ENCODE measurements around the gene SYTL2. TPM values are rescaled to one million over a fixed set of nuclear protein-coding genes. Genes with fewer than 3 reads are reported as not detected.

The SYTL2 gene
- polyA plus RNA-seq, 1 of the 3 experiments (the other 2 are of a cell fraction), result 36.0 TPM

- Histone ChIP-seq H3K4me3 (ENCODE audit: low read depth in 2 of 2, low read length in 1 of 2) (no peak overlapping the region), H3K36me3 (replicated peaks in 1 of 2; ENCODE audit: control insufficient read depth in 1 of 2, insufficient read depth in 2 of 2, low read length in 1 of 2) (no peaks in the 10 kb centered on the region), H4K20me1 (ENCODE audit: insufficient read depth) (peaks cover 4% of the 10 kb centered on the region; the same call in 1 of the 2 replicates), H2AFZ (ENCODE audit: low read depth) (no peak overlapping the region), H3K79me2 (ENCODE audit: insufficient read depth) (no peaks in the 10 kb centered on the region), H3K9me3 (no peaks in the 10 kb centered on the region), H3K4me1 (ENCODE audit: control insufficient read depth in 1 of 2, insufficient read depth in 2 of 2, low read depth in 1 of 2, low read length in 1 of 2) (peaks cover 14 to 35% of the 10 kb centered on the region in 2 experiments), H3K27ac (ENCODE audit: low read depth in 2 of 2, low read length in 1 of 2) (peak overlapping the region; percentile 12 to 40; a peak in 2 of 4 replicates), H3K9ac (no peak overlapping the region), H3K4me2 (peak overlapping the region; percentile 17; the same call in 1 of the 2 replicates), H3K27me3 (ENCODE audit: insufficient read depth) (no peaks in the 10 kb centered on the region), H3F3A (replicated peaks; ENCODE audit: insufficient read depth) (peaks cover 19% of the 10 kb centered on the region), H3K9me2 (no peaks in the 10 kb centered on the region)
- POLR2A ChIA-PET, result no interaction called here
- no peak for TF ChIP-seq FOXM1 (IDR thresholded peaks at IDR 0.05; ENCODE audit: low read depth)
- no peak for TF ChIP-seq MAX (IDR thresholded peaks at IDR 0.05; ENCODE audit: low read depth)
- TF ChIP-seq MEF2A (IDR thresholded peaks at IDR 0.05; ENCODE audit: borderline replicate concordance, low read depth), result no peak
- no peak for TF ChIP-seq REST (IDR thresholded peaks at IDR 0.05; ENCODE audit: low read depth, low read length)
- TF ChIP-seq JUND (IDR thresholded peaks at IDR 0.05), result peak; percentile 28; the same call in 1 of the 2 replicates
- TF ChIP-seq IRF3 (IDR thresholded peaks at IDR 0.05; ENCODE audit: low read depth, low read length), result no peak
- TF ChIP-seq GATA2 (CRISPR knock-in tag; IDR thresholded peaks at IDR 0.05), result no peak
- TF ChIP-seq NFIC (IDR thresholded peaks at IDR 0.05; ENCODE audit: borderline replicate concordance), result peak; percentile 33; the same call in 1 of the 2 replicates
- TF ChIP-seq EZH2phosphoT487 (IDR thresholded peaks at IDR 0.05; ENCODE audit: borderline replicate concordance, low read depth), result no peak
- peak; percentile 48; the same call in 1 of the 2 replicates for TF ChIP-seq TCF12 (IDR thresholded peaks at IDR 0.05)
- TF ChIP-seq FOSL2 (IDR thresholded peaks at IDR 0.05; ENCODE audit: borderline replicate concordance, low read depth), result no peak
- TF ChIP-seq USF2 (IDR thresholded peaks at IDR 0.05; ENCODE audit: borderline replicate concordance, low read depth, low read length), result no peak
- no peak for TF ChIP-seq RCOR1 (IDR thresholded peaks at IDR 0.05; ENCODE audit: low read length)
- TF ChIP-seq RFX5 (IDR thresholded peaks at IDR 0.05; ENCODE audit: low read length), result no peak
- TF ChIP-seq PBX3 (IDR thresholded peaks at IDR 0.05), result peak; percentile 82
- no peak for TF ChIP-seq YY1 (IDR thresholded peaks at IDR 0.05; ENCODE audit: low read depth)
- no peak for TF ChIP-seq NRF1 (IDR thresholded peaks at IDR 0.05; ENCODE audit: low read depth, low read length)
- TF ChIP-seq SIN3A (IDR thresholded peaks at IDR 0.05; ENCODE audit: borderline replicate concordance, low read depth, low read length), result no peak
- TF ChIP-seq ELF1 (IDR thresholded peaks at IDR 0.05), result no peak
- TF ChIP-seq EP300 (IDR thresholded peaks at IDR 0.05; ENCODE audit: borderline replicate concordance in 1 of 2, low read depth in 1 of 2, low read length in 1 of 2), result no peak
- 48% methylated on average over 3 of the region's 3 CpGs for WGBS (ENCODE audit: low lambda C conversion rate)
- no peak for DNase-seq
- CTCF ChIA-PET, result interaction anchor here (1.0 to 2.1 kb wide), 7 partner anchors 9 to 235 kb away, joined by 3 to 7 read pairs (median 7); no protein-coding TSS in a partner anchor
Observed at GRCh38 chr11:85825616-85826015, 14.7 kb upstream of the SYTL2 start.

All from SK-N-SH (cell line).